Measurements from ENCODE around the gene LDLRAP1. TPM values are rescaled to one million over a fixed set of nuclear protein-coding genes. Genes with fewer than 3 reads are reported as not detected.
A peak's percentile ranks its signal among the peaks of the same experiment; 100 is the strongest.

The LDLRAP1 gene
- total and polyA plus RNA-seq, 9 of the 15 experiments (the other 6 are each of a cell fraction or from before 2014, with no cell fraction given), result 0.56 to 29.6 (median 16.2) TPM

- Histone ChIP-seq H2AFZ (ENCODE audit: low read depth, low read length) (no peak overlapping the region), H3K9me3 (replicated peaks; ENCODE audit: control insufficient read depth, insufficient read depth, low read depth, low read length) (no peaks in the 10 kb centered on the region), H3K4me3 (no peak overlapping the region), H3K9me1 (ENCODE audit: control insufficient read depth, insufficient read depth, low read length) (no peaks in the 10 kb centered on the region), H3K27ac (ENCODE audit: extremely low read depth, low read depth, low read length) (peak overlapping the region; percentile 32; the same call in 1 of the 3 replicates), H4K20me1 (replicated peaks; ENCODE audit: control insufficient read depth, insufficient read depth, low read length) (no peaks in the 10 kb centered on the region), H3K4me2 (ENCODE audit: insufficient read depth, low read length) (no peak overlapping the region), H3K36me3 (ENCODE audit: control insufficient read depth, insufficient read depth, low read length) (peaks cover 48% of the 10 kb centered on the region; the same call in 1 of the 3 replicates), H3K79me2 (ENCODE audit: control insufficient read depth, insufficient read depth, low read length) (no peaks in the 10 kb centered on the region), H3K9ac (ENCODE audit: insufficient read depth in 1 of 2, low read depth in 2 of 2, low read length in 2 of 2) (peak overlapping the region in 1 of 2 experiments; percentile 87; a peak in 2 of 4 replicates), H3K4me1 (replicated peaks in 1 of 2; ENCODE audit: control insufficient read depth in 2 of 2, insufficient read depth in 2 of 2, low read length in 2 of 2) (peaks cover 5 to 31% of the 10 kb centered on the region in 2 experiments; a peak in 4 of 5 replicates), H3K27me3 (ENCODE audit: control insufficient read depth in 2 of 2, insufficient read depth in 2 of 2, low read length in 2 of 2) (no peaks in the 10 kb centered on the region)
- in situ Hi-C loops (cut with MboI) (loop anchor here (10.0 kb wide), 1 partner anchor 1718 kb away; no protein-coding TSS in a partner anchor), intact Hi-C loops (cut with micrococcal nuclease) (no loop called here)
- POLR2A ChIA-PET, result no interaction called here
- DNase-seq (ENCODE audit: extremely low read depth in 1 of 4, low spot score in 3 of 4), result peak in 2 of 4 experiments; percentile 47 to 51
- FAIRE-seq, result no peak
- no TSS peak for BruUV-seq (replicated peaks)
- CTCF ChIA-PET (ENCODE audit: low intra/inter-chr PET ratio), result no interaction called here
- 61% methylated on average over 8 of the region's 8 CpGs for WGBS (ENCODE audit: insufficient coverage, low coverage, missing lambda C conversion rate)
- ATAC-seq, result peak; percentile 74
- TF ChIP-seq ZNF280B (CRISPR knock-in tag; IDR thresholded peaks at IDR 0.05) (no peak), ARNT (IDR thresholded peaks at IDR 0.05) (no peak), RBM25 (IDR thresholded peaks at IDR 0.05; ENCODE audit: low read depth, low read length, severe bottlenecking) (peak; percentile 92), ELF1 (tag; IDR thresholded peaks at IDR 0.05) (peak; percentile 46; the same call in 1 of the 2 replicates), CBX1 (IDR thresholded peaks at IDR 0.05; ENCODE audit: low read depth) (peak; percentile 92), ZNF780A (CRISPR knock-in tag; IDR thresholded peaks at IDR 0.05) (no peak), ZBTB33 (CRISPR knock-in tag; IDR thresholded peaks at IDR 0.05) (peak; percentile 69; the same call in 1 of the 2 replicates), CBFA2T2 (conservative IDR thresholded peaks at IDR 0.05) (no peak), ESRRB (CRISPR knock-in tag; IDR thresholded peaks at IDR 0.05; ENCODE audit: borderline replicate concordance) (no peak), KLF1 (tag; IDR thresholded peaks at IDR 0.05) (no peak), OTX1 (CRISPR knock-in tag; IDR thresholded peaks at IDR 0.05) (no peak), SPI1 (IDR thresholded peaks at IDR 0.05; ENCODE audit: borderline replicate concordance, low read depth, low read length) (peak; percentile 99), ADNP (tag; IDR thresholded peaks at IDR 0.05) (peak; percentile 94), YY1 (IDR thresholded peaks at IDR 0.05; ENCODE audit: borderline replicate concordance in 1 of 3, control insufficient read depth in 1 of 3, extremely low read depth in 1 of 3, insufficient read depth in 3 of 3, insufficient read length in 1 of 3, insufficient replicate concordance in 2 of 3, low read depth in 1 of 3, low read length in 2 of 3) (no peak), ZNF124 (CRISPR knock-in tag; IDR thresholded peaks at IDR 0.05) (no peak), ESRRA (IDR thresholded peaks at IDR 0.05; ENCODE audit: borderline replicate concordance, low read depth) (peak; percentile 55; the same call in 1 of the 2 replicates), PRMT5 (CRISPR knock-in tag; IDR thresholded peaks at IDR 0.05) (no peak), RCOR1 (IDR thresholded peaks at IDR 0.05; ENCODE audit: borderline replicate concordance in 1 of 2, low read depth in 2 of 2, low read length in 2 of 2) (peak; percentile 47 to 86; a peak in 3 of 4 replicates)
Measured at GRCh38 chr1:25562101-25562927, 18.9 kb downstream of the LDLRAP1 start.

Data from K562 (cell line).